Right atrium auricular region (tissue), 2 donors: ENCODE results near the gene PHKA2. TPM values are rescaled to one million over a fixed set of nuclear protein-coding genes. Genes with fewer than 3 reads are reported as not detected.

Experiments used
- DNase-seq: peaks from one replicate; pipeline ENCODE4 v3.0.0-alpha.2; 2019; ENCODE audit warnings: low spot score
- H3K27ac ChIP-seq, 2 donors: fragments of 200-600 bp; sonication (generic); 1 replicate in 1 of 2; 2 replicates in 1 of 2; pipeline ENCODE4 v1.5.1; 2016 to 2019
- H3K27me3 ChIP-seq, 2 donors: fragments of 200-600 bp; sonication (generic); one replicate each; pipeline versions ENCODE4 v1.5.1 to v1.6.0; 2017 to 2019
- H3K36me3 ChIP-seq: fragments of 200-600 bp; sonication (generic); one replicate; pipeline ENCODE4 v1.5.1; 2016
- H3K4me1 ChIP-seq, 2 donors: fragments of 200-600 bp; sonication (generic); one replicate each; pipeline versions ENCODE4 v1.5.1 to v1.6.0; 2017 to 2019
- H3K4me3 ChIP-seq, 2 donors: fragments of 200-600 bp; sonication (generic); 1 replicate in 1 of 2; 2 replicates in 1 of 2; pipeline ENCODE4 v1.5.1; 2017 to 2019; ENCODE audit warnings: mild to moderate bottlenecking in 1 of 2, moderate library complexity in 1 of 2
- H3K9me3 ChIP-seq, 2 donors: fragments of 200-600 bp; sonication (generic); one replicate each; pipeline ENCODE4 v1.5.1; 2019
- total RNA-seq, 2 donors: library from RNA; depleted of rRNA; stranded (reverse); fragments of >200 nt; gene quantifications; one replicate each; pipeline ENCODE4 v1.1.0, GENCODE V29; 2016
- TF ChIP-seq, protein P1 (sequence below), 2 donors: fragments of 200-600 bp; sonication (generic); IDR thresholded peaks; one replicate each; pipeline ENCODE4 v1.5.1; 2019; ENCODE audit warnings: antibody characterized with exemption in 2 of 2

The PHKA2 gene
- total RNA-seq, 2 donors from 2014 or later = 13.5 to 28.7 TPM

DNA sequence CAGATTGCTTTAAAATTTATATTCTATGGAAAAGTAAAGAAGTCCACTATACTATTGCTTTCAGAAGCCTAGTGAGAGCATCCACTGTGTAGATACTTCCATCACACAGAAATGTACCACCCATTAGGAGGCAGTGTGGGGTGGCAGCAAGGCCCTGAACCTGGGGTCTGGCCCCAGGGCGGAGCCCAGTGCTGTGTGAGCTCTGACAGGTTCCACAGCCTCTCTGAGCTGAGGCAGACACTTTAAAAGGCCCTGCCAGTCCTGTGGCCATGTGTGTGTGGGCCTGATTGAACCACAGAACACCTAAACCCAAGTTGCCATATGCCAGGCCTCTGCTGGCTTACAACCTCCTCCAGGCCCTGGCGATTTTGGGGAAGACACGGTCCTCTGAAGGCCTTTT, 49.2 kb downstream of the PHKA2 start:
- TF ChIP-seq, protein P1, sequence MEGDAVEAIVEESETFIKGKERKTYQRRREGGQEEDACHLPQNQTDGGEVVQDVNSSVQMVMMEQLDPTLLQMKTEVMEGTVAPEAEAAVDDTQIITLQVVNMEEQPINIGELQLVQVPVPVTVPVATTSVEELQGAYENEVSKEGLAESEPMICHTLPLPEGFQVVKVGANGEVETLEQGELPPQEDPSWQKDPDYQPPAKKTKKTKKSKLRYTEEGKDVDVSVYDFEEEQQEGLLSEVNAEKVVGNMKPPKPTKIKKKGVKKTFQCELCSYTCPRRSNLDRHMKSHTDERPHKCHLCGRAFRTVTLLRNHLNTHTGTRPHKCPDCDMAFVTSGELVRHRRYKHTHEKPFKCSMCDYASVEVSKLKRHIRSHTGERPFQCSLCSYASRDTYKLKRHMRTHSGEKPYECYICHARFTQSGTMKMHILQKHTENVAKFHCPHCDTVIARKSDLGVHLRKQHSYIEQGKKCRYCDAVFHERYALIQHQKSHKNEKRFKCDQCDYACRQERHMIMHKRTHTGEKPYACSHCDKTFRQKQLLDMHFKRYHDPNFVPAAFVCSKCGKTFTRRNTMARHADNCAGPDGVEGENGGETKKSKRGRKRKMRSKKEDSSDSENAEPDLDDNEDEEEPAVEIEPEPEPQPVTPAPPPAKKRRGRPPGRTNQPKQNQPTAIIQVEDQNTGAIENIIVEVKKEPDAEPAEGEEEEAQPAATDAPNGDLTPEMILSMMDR (IDR thresholded peaks at IDR 0.05) = no peak
- H3K36me3 ChIP-seq = peaks cover 2% of the 10 kb centered on the region

DNA sequence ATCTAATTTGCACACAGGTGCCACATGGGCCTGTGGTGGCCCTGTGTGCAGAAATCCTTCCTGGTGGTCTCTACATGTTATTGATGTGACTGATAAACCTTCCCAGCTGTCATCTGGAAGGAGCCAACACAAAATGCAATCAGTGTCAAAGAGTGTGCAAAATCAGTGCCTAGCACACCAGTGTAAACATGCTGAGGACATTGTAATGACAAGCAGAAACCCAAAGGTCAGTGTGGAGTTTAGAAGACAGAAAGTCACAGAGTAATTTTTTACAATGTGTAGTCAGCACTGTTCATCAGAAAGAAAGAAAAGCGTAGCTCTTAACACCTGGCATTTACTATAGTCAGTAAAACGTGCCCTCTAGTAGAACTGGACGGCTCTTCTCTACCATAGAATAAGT, 50.3 kb downstream of the PHKA2 start:
- Histone ChIP-seq H3K27me3 (no peaks in the 10 kb centered on the region), H3K9me3 (no peaks in the 10 kb centered on the region), H3K27ac (no peak overlapping the region), H3K4me1 (no peaks in the 10 kb centered on the region), H3K36me3 (peaks cover 5% of the 10 kb centered on the region), H3K4me3 (no peak overlapping the region)
- TF ChIP-seq, protein P1 (IDR thresholded peaks at IDR 0.05) = no peak
- no peak for DNase-seq

More for the DNA sequence above, 49.2 kb downstream of the PHKA2 start:
- no peak for DNase-seq
- Histone ChIP-seq H3K27me3 (no peaks in the 10 kb centered on the region), H3K4me3 (no peak overlapping the region), H3K4me1 (no peaks in the 10 kb centered on the region), H3K9me3 (no peaks in the 10 kb centered on the region), H3K27ac (no peak overlapping the region)

DNA sequence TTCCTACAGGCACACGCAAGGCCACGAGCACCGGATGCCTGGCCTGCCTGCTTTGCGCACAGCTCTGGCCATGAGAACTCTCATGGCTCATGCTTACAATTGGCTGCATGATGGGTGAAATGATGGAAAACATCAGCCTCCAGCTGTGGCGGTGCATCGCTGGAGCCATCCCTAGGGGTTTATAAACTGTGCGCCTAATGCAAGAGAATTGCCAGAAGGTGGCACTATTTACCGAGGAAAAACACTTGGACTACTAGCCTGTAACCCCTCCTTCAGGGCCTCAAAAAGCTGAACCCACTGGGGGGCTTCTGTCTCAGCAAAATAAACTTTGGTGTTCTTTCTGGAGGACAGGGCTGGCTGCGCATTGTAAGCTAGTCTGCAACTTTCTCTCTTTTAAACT, 51.9 kb downstream of the PHKA2 start:
- Histone ChIP-seq H3K27ac (no peak overlapping the region), H3K36me3 (peaks cover 10% of the 10 kb centered on the region), H3K27me3 (no peaks in the 10 kb centered on the region), H3K9me3 (no peaks in the 10 kb centered on the region), H3K4me3 (no peak overlapping the region), H3K4me1 (no peaks in the 10 kb centered on the region)
- TF ChIP-seq, protein P1 (IDR thresholded peaks at IDR 0.05) = peak in 1 of 2 donors; percentile 36
- DNase-seq = no peak

DNA sequence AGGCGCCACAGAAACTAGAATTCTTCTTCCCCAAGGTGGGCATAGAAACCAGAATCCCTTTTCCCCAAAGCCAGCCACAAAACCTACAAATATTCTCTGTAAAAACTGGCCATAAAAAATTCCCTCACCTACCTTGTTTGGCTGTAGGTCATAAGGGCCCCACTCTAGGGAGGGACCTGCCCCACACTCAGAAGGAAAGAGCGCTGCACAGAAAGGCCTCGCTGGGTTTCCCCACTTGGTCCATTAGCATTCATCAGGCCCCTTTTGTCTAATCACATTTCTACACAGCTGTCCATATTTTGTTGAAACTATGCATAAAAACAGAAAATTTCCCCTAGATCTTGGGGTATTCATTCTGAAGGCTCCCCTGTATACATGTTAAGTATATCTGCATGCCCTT, 54.1 kb downstream of the PHKA2 start:
- Histone ChIP-seq H3K27ac (no peak overlapping the region), H3K27me3 (no peaks in the 10 kb centered on the region), H3K4me3 (no peak overlapping the region), H3K9me3 (no peaks in the 10 kb centered on the region), H3K4me1 (no peaks in the 10 kb centered on the region), H3K36me3 (peaks cover 10% of the 10 kb centered on the region)
- TF ChIP-seq, protein P1 (IDR thresholded peaks at IDR 0.05) = no peak
- no peak for DNase-seq

DNA sequence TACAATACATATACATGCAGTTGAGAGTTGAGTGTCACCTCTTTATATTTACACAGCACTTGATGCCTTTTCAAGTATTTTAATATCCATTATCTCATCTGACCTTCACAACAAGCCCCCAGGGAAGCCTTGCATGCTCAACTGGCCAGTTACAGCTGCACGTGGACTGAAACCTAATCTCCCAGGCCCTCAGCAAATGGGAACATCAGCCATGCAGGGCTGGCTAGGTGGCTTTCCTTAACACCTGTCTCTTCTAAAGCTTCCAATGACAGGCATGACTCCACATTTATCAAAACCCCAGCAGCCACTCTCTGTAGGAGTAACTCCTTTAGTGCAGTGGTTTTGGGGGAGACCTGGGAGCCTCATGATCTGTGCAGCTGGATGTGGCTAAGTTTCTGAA, 56.4 kb downstream of the PHKA2 start:
- Histone ChIP-seq H3K4me3 (no peak overlapping the region), H3K27ac (no peak overlapping the region), H3K27me3 (no peaks in the 10 kb centered on the region), H3K4me1 (no peaks in the 10 kb centered on the region), H3K9me3 (no peaks in the 10 kb centered on the region), H3K36me3 (peaks cover 10% of the 10 kb centered on the region)
- DNase-seq = no peak
- TF ChIP-seq, protein P1 (IDR thresholded peaks at IDR 0.05) = no peak

DNA sequence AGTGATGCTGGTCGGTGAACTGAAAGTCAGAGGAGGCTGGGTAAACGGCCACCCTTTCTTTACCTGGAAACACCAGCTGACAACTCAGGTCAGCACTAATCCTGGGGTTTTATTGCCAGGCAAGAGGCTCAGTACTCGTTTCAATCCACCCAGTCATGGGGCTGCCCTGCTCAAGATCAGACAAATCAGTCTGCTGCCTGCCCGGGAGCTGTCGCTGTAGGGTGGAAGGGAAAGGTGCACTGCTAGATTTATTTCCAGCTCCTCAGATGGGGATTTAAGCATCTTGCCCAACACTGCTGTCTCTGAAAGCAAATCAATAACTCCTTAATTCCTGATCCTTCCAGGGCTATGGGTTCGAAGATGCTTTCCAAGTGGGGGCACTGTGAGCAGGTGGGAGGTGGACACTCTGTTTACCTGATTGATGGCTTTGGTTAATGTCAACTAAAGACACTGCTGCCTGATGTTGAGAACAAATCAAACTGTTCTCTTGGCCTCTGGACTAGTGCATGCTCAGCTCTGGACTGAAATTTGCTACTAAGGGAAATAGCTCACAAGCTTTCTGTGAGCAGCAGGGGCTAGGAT, 59.3 kb downstream of the PHKA2 start:
- DNase-seq = no peak
- Histone ChIP-seq H3K9me3 (no peaks in the 10 kb centered on the region), H3K4me1 (no peaks in the 10 kb centered on the region), H3K4me3 (no peak overlapping the region), H3K27ac (no peak overlapping the region), H3K36me3 (peaks cover 7% of the 10 kb centered on the region), H3K27me3 (no peaks in the 10 kb centered on the region)
- TF ChIP-seq, protein P1 (IDR thresholded peaks at IDR 0.05) = no peak
